ES-I3 (cell line): ENCODE results near the gene ZEB1.

Source experiments
- H3K36me3 ChIP-seq: 2 replicates; pipeline ENCODE4 v1.6.1; 2013; ENCODE audit warnings: mild to moderate bottlenecking, low read length, control low read depth, moderate library complexity; ENCODE audit not compliant: insufficient read depth
- H3K4me1 ChIP-seq: 2 replicates; pipeline ENCODE4 v1.6.1; 2013; ENCODE audit warnings: mild to moderate bottlenecking, control low read depth, low read length; ENCODE audit not compliant: insufficient read depth
- H3K9ac ChIP-seq: 2 replicates; pipeline ENCODE4 v1.6.1; 2013; ENCODE audit warnings: low read depth, mild to moderate bottlenecking, low read length, moderate library complexity
- H3K9me3 ChIP-seq: 2 replicates; pipeline ENCODE4 v1.6.1; 2013; ENCODE audit warnings: mild to moderate bottlenecking, low read length, moderate library complexity; ENCODE audit not compliant: control insufficient read depth, insufficient read depth

ZEB1 gene

GRCh38 chr10:31457858-31458257, 138.8 kb downstream of the ZEB1 start:
- Histone ChIP-seq H3K36me3 (no peaks in the 10 kb centered on the region), H3K9me3 (no peaks in the 10 kb centered on the region; the same call in 1 of the 2 replicates), H3K9ac (no peak overlapping the region), H3K4me1 (no peaks in the 10 kb centered on the region)

GRCh38 chr10:31458974-31459373, 140.0 kb downstream of the ZEB1 start:
- Histone ChIP-seq H3K4me1 (no peaks in the 10 kb centered on the region), H3K9ac (no peak overlapping the region), H3K36me3 (no peaks in the 10 kb centered on the region), H3K9me3 (no peaks in the 10 kb centered on the region; the same call in 1 of the 2 replicates)

- Histone ChIP-seq H3K4me1 (no peaks in the 10 kb centered on the region), H3K36me3 (no peaks in the 10 kb centered on the region), H3K9me3 (no peaks in the 10 kb centered on the region; the same call in none of the 2 replicates)
Observed at GRCh38 chr10:31460242-31460641, 141.2 kb downstream of the ZEB1 start.

GRCh38 chr10:31464552-31464951, 145.5 kb downstream of the ZEB1 start:
- Histone ChIP-seq H3K36me3 (no peaks in the 10 kb centered on the region), H3K9me3 (no peaks in the 10 kb centered on the region; the same call in none of the 2 replicates), H3K4me1 (no peaks in the 10 kb centered on the region), H3K9ac (no peak overlapping the region)

More at GRCh38 chr10:31460242-31460641, 141.2 kb downstream of the ZEB1 start:
- no peak overlapping the region for H3K9ac ChIP-seq

GRCh38 chr10:31466313-31466712, 147.3 kb downstream of the ZEB1 start:
- Histone ChIP-seq H3K4me1 (no peaks in the 10 kb centered on the region), H3K9me3 (no peaks in the 10 kb centered on the region; the same call in none of the 2 replicates), H3K9ac (no peak overlapping the region), H3K36me3 (no peaks in the 10 kb centered on the region)

- Histone ChIP-seq H3K4me1 (no peaks in the 10 kb centered on the region), H3K9me3 (no peaks in the 10 kb centered on the region; the same call in 1 of the 2 replicates), H3K36me3 (no peaks in the 10 kb centered on the region), H3K9ac (no peak overlapping the region)
Observed at GRCh38 chr10:31467791-31468535, 148.9 kb downstream of the ZEB1 start.

- Histone ChIP-seq H3K4me1 (no peaks in the 10 kb centered on the region), H3K9ac (no peak overlapping the region), H3K9me3 (no peaks in the 10 kb centered on the region; the same call in 1 of the 2 replicates), H3K36me3 (no peaks in the 10 kb centered on the region)
Observed at GRCh38 chr10:31468536-31468859, 149.5 kb downstream of the ZEB1 start.

- Histone ChIP-seq H3K4me1 (no peaks in the 10 kb centered on the region), H3K9me3 (no peaks in the 10 kb centered on the region; the same call in 1 of the 2 replicates), H3K9ac (no peak overlapping the region), H3K36me3 (no peaks in the 10 kb centered on the region)
Observed at GRCh38 chr10:31475519-31475918, 156.5 kb downstream of the ZEB1 start.

GRCh38 chr10:31476088-31476487, 157.1 kb downstream of the ZEB1 start:
- H3K4me1 ChIP-seq = no peaks in the 10 kb centered on the region
- H3K9ac ChIP-seq = no peak overlapping the region
- no peaks in the 10 kb centered on the region for H3K36me3 ChIP-seq
- H3K9me3 ChIP-seq = no peaks in the 10 kb centered on the region; the same call in 1 of the 2 replicates

- no peaks in the 10 kb centered on the region; the same call in 1 of the 2 replicates for H3K9me3 ChIP-seq
- no peaks in the 10 kb centered on the region for H3K36me3 ChIP-seq
- H3K9ac ChIP-seq = no peak overlapping the region
- H3K4me1 ChIP-seq = no peaks in the 10 kb centered on the region
Observed at GRCh38 chr10:31477584-31477983, 158.6 kb downstream of the ZEB1 start.

- H3K9me3 ChIP-seq = no peaks in the 10 kb centered on the region; the same call in 1 of the 2 replicates
- no peaks in the 10 kb centered on the region for H3K4me1 ChIP-seq
- no peaks in the 10 kb centered on the region for H3K36me3 ChIP-seq
- H3K9ac ChIP-seq = no peak overlapping the region
Observed at GRCh38 chr10:31479752-31480151, 160.7 kb downstream of the ZEB1 start.

GRCh38 chr10:31483546-31483945, 164.5 kb downstream of the ZEB1 start:
- H3K4me1 ChIP-seq = no peaks in the 10 kb centered on the region

GRCh38 chr10:31484431-31485135, 165.6 kb downstream of the ZEB1 start:
- H3K9ac ChIP-seq = no peak overlapping the region
- no peaks in the 10 kb centered on the region for H3K4me1 ChIP-seq
- H3K36me3 ChIP-seq = no peaks in the 10 kb centered on the region
- H3K9me3 ChIP-seq = no peaks in the 10 kb centered on the region

More at GRCh38 chr10:31483546-31483945, 164.5 kb downstream of the ZEB1 start:
- no peaks in the 10 kb centered on the region for H3K36me3 ChIP-seq
- H3K9ac ChIP-seq = no peak overlapping the region
- no peaks in the 10 kb centered on the region for H3K9me3 ChIP-seq

- no peak overlapping the region for H3K9ac ChIP-seq
- H3K4me1 ChIP-seq = no peaks in the 10 kb centered on the region
- no peaks in the 10 kb centered on the region for H3K36me3 ChIP-seq
- H3K9me3 ChIP-seq = no peaks in the 10 kb centered on the region
Observed at GRCh38 chr10:31490858-31491504, 172.0 kb downstream of the ZEB1 start.
